Heart left ventricle (tissue), 13 donors: ENCODE measurements around the gene PLEKHA4.

Experiments used
- POLR2A ChIP-seq, 2 donors: fragments of 450-650 bp; IDR thresholded peaks; one replicate each; pipeline ENCODE4 v1.6.1; 2017; ENCODE audit warnings: antibody characterized with exemption in 2 of 2, mild to moderate bottlenecking in 2 of 2, moderate library complexity in 2 of 2
- TF ChIP-seq, protein P1 (sequence below), 12 donors: fragments of 200-600 bp; sonication (generic) in 4 of 12; IDR thresholded peaks; one replicate each; pipeline versions ENCODE4 v1.5.0 to v1.8.0; 2018 to 2022; ENCODE audit warnings: antibody characterized with exemption in 12 of 12, mild to moderate bottlenecking in 5 of 12
- donor health status: ischemic (EF 13 %, LVEDD 7.1; RV severe dilation, severe dysfunction).
- donor health status: DM: no; HTN: yes; CAD: no.
- donor health status: DM: no; HTN: no; CAD: no.
- donor health status: ischemic (EF 25% LVEDD 6.9; RV normal size, moderate dysfunction).
- donor health status: ischemic (EF 25% LVEDD 5.7; RV mildly dilated, moderate dysfunction).
- donor health status: ischemic (EF 35%, LVEDD 5.7; RV mildly dilated, moderate dysfunction).
- donor health status: nonischemic (EF 11% LVEDD 7.7; RV severe dilation, severe dysfunction).
- donor health status: DM: yes; HTN: yes; CAD: no.
- donor health status: PGD.
- donor health status: ischemic (EF 29% LVEDD 5.4; RV normal size, mild dysfunction).
- donor health status: nonischemic (EF 23%, LVEDD 6.1; RV moderate dilation, normal function).

GRCh38 chr19:48805452-48805851 lies 63.0 kb downstream of the PLEKHA4 start:
- TF ChIP-seq, protein P1, sequence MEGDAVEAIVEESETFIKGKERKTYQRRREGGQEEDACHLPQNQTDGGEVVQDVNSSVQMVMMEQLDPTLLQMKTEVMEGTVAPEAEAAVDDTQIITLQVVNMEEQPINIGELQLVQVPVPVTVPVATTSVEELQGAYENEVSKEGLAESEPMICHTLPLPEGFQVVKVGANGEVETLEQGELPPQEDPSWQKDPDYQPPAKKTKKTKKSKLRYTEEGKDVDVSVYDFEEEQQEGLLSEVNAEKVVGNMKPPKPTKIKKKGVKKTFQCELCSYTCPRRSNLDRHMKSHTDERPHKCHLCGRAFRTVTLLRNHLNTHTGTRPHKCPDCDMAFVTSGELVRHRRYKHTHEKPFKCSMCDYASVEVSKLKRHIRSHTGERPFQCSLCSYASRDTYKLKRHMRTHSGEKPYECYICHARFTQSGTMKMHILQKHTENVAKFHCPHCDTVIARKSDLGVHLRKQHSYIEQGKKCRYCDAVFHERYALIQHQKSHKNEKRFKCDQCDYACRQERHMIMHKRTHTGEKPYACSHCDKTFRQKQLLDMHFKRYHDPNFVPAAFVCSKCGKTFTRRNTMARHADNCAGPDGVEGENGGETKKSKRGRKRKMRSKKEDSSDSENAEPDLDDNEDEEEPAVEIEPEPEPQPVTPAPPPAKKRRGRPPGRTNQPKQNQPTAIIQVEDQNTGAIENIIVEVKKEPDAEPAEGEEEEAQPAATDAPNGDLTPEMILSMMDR (IDR thresholded peaks at IDR 0.05): no peak
- TF ChIP-seq POLR2A (IDR thresholded peaks at IDR 0.05): no peak
